HEK293 (cell line): ENCODE data around the gene PRRG3.

Experiments used
- CTCF ChIA-PET: fragments of 350-600 bp; formaldehyde crosslinking; extraction: SDS; loops from one replicate; lab custom pipeline; 2021; ENCODE audit warnings: antibody characterized with exemption; lab: Yijun Ruan, JAX
- POLR2A ChIA-PET: fragments of 300-600 bp; formaldehyde crosslinking; extraction: SDS; loops from one replicate; lab custom pipeline; 2020; ENCODE audit warnings: antibody characterized with exemption, inconsistent platforms; lab: Yijun Ruan, JAX
- H3K27ac ChIP-seq: fragments of 200-500 bp; sonication (Bioruptor generic); 2 replicates; pipeline ENCODE4 v1.5.1; 2014; ENCODE audit warnings: low read depth, low read length, control low read depth, inconsistent platforms; ENCODE audit errors: extremely low read depth
- H3K36me3 ChIP-seq, 2 experiments: fragments of 200-500 bp in 1 of 2; sonication (Bioruptor generic) in 1 of 2; 1 replicate in 1 of 2; 2 replicates in 1 of 2; pipeline ENCODE4 v1.5.1; 2014 to 2017; ENCODE audit warnings: inconsistent platforms in 2 of 2, low read length in 2 of 2; ENCODE audit not compliant: control insufficient read depth in 2 of 2, insufficient read depth in 1 of 2
- H3K4me1 ChIP-seq: fragments of 200-500 bp; sonication (Bioruptor generic); 2 replicates; pipeline ENCODE4 v1.5.1; 2014; ENCODE audit warnings: mild to moderate bottlenecking, low read length, inconsistent platforms; ENCODE audit not compliant: control insufficient read depth, insufficient read depth
- H3K4me3 ChIP-seq: 2 replicates; pipeline ENCODE4 v1.5.1; 2011; ENCODE audit warnings: low read depth, mild to moderate bottlenecking, control low read depth, low read length, moderate library complexity
- H3K9me3 ChIP-seq: fragments of 200-500 bp; sonication (Bioruptor generic); 2 replicates; pipeline ENCODE4 v1.5.1; 2014; ENCODE audit warnings: low read depth, low read length, inconsistent platforms; ENCODE audit not compliant: control insufficient read depth, insufficient read depth
- MZF1 ChIP-seq: fragments of 450-650 bp; formaldehyde crosslinking; IDR thresholded peaks from 2 replicates; pipeline ENCODE4 v1.5.1; 2017; ENCODE audit warnings: missing biosample characterization, missing genetic modification characterization, borderline replicate concordance
- PRDM4 ChIP-seq: fragments of 450-650 bp; formaldehyde crosslinking; IDR thresholded peaks from 2 replicates; pipeline ENCODE4 v1.5.1; 2017; ENCODE audit warnings: missing biosample characterization, missing genetic modification characterization
- SP2 ChIP-seq: fragments of 450-650 bp; formaldehyde crosslinking; IDR thresholded peaks from 2 replicates; pipeline ENCODE4 v1.5.1; 2016; ENCODE audit warnings: missing biosample characterization, missing genetic modification characterization
- TCF7L2 ChIP-seq: IDR thresholded peaks from 2 replicates; pipeline ENCODE4 v1.6.1; 2011; ENCODE audit warnings: low read depth, mild to moderate bottlenecking, inconsistent platforms, low read length, moderate library complexity, borderline replicate concordance
- TRIM28 ChIP-seq: IDR thresholded peaks from 2 replicates; pipeline ENCODE4 v1.6.1; 2011; ENCODE audit warnings: low read length, control low read depth, borderline replicate concordance
- ZFP3 ChIP-seq: fragments of 450-650 bp; formaldehyde crosslinking; IDR thresholded peaks from 2 replicates; pipeline ENCODE4 v1.5.1; 2016; ENCODE audit warnings: low read depth, missing biosample characterization, missing genetic modification characterization
- ZNF10 ChIP-seq: fragments of 450-650 bp; formaldehyde crosslinking; IDR thresholded peaks from 2 replicates; pipeline ENCODE4 v1.5.1; 2017; ENCODE audit warnings: missing biosample characterization, missing genetic modification characterization
- ZNF16 ChIP-seq: fragments of 450-650 bp; formaldehyde crosslinking; IDR thresholded peaks from 2 replicates; pipeline ENCODE4 v1.5.1; 2016; ENCODE audit warnings: low read depth, missing biosample characterization, missing genetic modification characterization
- ZNF169 ChIP-seq: fragments of 450-650 bp; formaldehyde crosslinking; IDR thresholded peaks from 2 replicates; pipeline ENCODE4 v1.5.1; 2016; ENCODE audit warnings: missing biosample characterization, missing genetic modification characterization
- ZNF174 ChIP-seq: fragments of 450-650 bp; formaldehyde crosslinking; IDR thresholded peaks from 2 replicates; pipeline ENCODE4 v1.5.0; 2017; ENCODE audit warnings: missing biosample characterization, mild to moderate bottlenecking, missing genetic modification characterization
- ZNF184 ChIP-seq: fragments of 450-650 bp; IDR thresholded peaks from 2 replicates; pipeline ENCODE4 v1.5.1; 2018; ENCODE audit warnings: missing biosample characterization, mild to moderate bottlenecking, missing genetic modification characterization
- ZNF214 ChIP-seq: fragments of 450-650 bp; formaldehyde crosslinking; IDR thresholded peaks from 2 replicates; pipeline ENCODE4 v1.5.1; 2017; ENCODE audit warnings: missing biosample characterization, mild to moderate bottlenecking, missing genetic modification characterization, borderline replicate concordance
- ZNF274 ChIP-seq, 2 experiments: fragments of 200-500 bp in 1 of 2; fragments of 450-650 bp in 1 of 2; sonication (Bioruptor generic) in 1 of 2; formaldehyde crosslinking in 1 of 2; IDR thresholded peaks; 2 replicates each; pipeline versions ENCODE4 v1.5.1 to v1.6.1; 2014 to 2016; ENCODE audit warnings: borderline replicate concordance in 1 of 2, inconsistent platforms in 1 of 2, low read length in 1 of 2, missing biosample characterization in 1 of 2, missing genetic modification characterization in 1 of 2
- ZNF354C ChIP-seq: fragments of 450-650 bp; formaldehyde crosslinking; IDR thresholded peaks from 2 replicates; pipeline ENCODE4 v1.5.1; 2016; ENCODE audit warnings: missing biosample characterization, missing genetic modification characterization, low read depth, borderline replicate concordance
- ZNF426 ChIP-seq: fragments of 450-650 bp; formaldehyde crosslinking; IDR thresholded peaks from 2 replicates; pipeline ENCODE4 v1.5.1; 2017; ENCODE audit warnings: missing biosample characterization, missing genetic modification characterization, mild to moderate bottlenecking, inconsistent platforms, moderate library complexity
- ZNF433 ChIP-seq: fragments of 450-650 bp; formaldehyde crosslinking; IDR thresholded peaks from 2 replicates; pipeline ENCODE4 v1.5.1; 2016; ENCODE audit warnings: missing biosample characterization, missing genetic modification characterization, low read depth
- ZNF513 ChIP-seq: fragments of 450-650 bp; IDR thresholded peaks from 2 replicates; pipeline ENCODE4 v1.5.1; 2018; ENCODE audit warnings: missing biosample characterization, missing genetic modification characterization
- ZNF548 ChIP-seq: fragments of 450-650 bp; formaldehyde crosslinking; IDR thresholded peaks from 2 replicates; pipeline ENCODE4 v1.5.1; 2016; ENCODE audit warnings: missing biosample characterization, missing genetic modification characterization
- ZNF785 ChIP-seq: fragments of 450-650 bp; formaldehyde crosslinking; IDR thresholded peaks from 2 replicates; pipeline ENCODE4 v1.5.1; 2016; ENCODE audit warnings: missing biosample characterization, missing genetic modification characterization
- TF ChIP-seq, protein P1 (sequence below): fragments of 450-650 bp; formaldehyde crosslinking; IDR thresholded peaks from 2 replicates; pipeline ENCODE4 v1.5.1; 2016; ENCODE audit warnings: missing biosample characterization, missing genetic modification characterization
- TF ChIP-seq, protein P2 (sequence below): fragments of 450-650 bp; formaldehyde crosslinking; IDR thresholded peaks from 2 replicates; pipeline ENCODE4 v1.5.1; 2016; ENCODE audit warnings: missing biosample characterization, missing genetic modification characterization

The PRRG3 gene

DNA sequence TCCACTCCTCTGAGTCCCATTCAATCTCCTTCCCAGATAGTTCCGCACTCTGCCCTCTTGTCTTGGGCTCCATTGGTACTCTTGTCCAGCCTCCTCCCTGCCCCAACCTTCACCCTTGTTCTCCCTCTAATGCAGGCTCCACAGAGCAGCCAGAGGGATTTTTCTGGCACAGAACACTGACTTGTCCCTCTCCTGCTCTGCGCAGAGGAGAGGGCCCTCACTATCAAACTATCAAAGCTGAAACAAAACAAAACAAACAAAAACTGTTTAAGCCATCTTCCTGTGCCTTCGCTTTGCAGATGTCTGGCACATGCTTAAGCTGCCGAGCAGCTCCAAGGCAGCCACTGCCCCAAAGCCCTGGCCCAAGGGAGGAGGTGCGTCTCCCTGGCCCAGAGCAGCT lies 42.2 kb downstream of the PRRG3 start:
- TF ChIP-seq ZNF426 (tag by site-specific recombination) (no peak), ZNF548 (tag by site-specific recombination) (no peak), ZNF785 (no peak)
- TF ChIP-seq, protein P1, sequence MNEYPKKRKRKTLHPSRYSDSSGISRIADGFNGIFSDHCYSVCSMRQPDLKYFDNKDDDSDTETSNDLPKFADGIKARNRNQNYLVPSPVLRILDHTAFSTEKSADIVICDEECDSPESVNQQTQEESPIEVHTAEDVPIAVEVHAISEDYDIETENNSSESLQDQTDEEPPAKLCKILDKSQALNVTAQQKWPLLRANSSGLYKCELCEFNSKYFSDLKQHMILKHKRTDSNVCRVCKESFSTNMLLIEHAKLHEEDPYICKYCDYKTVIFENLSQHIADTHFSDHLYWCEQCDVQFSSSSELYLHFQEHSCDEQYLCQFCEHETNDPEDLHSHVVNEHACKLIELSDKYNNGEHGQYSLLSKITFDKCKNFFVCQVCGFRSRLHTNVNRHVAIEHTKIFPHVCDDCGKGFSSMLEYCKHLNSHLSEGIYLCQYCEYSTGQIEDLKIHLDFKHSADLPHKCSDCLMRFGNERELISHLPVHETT (tag by site-specific recombination), result no peak
- TF ChIP-seq, all 188 proteins: peak for 0
- Histone ChIP-seq H3K4me3 (no peak overlapping the region), H3K9me3 (no peaks in the 10 kb centered on the region), H3K27ac (no peak overlapping the region), H3K4me1 (no peaks in the 10 kb centered on the region), H3K36me3 (no peaks in the 10 kb centered on the region)
- POLR2A ChIA-PET, result no interaction called here
- CTCF ChIA-PET, result interaction anchor here (0.6 to 0.7 kb wide), 2 partner anchors 13 to 1997 kb away, joined by 3 to 4 read pairs; no protein-coding TSS in a partner anchor

- POLR2A ChIA-PET, result no interaction called here
- Histone ChIP-seq H3K27ac (no peak overlapping the region), H3K4me1 (no peaks in the 10 kb centered on the region), H3K9me3 (no peaks in the 10 kb centered on the region), H3K4me3 (no peak overlapping the region), H3K36me3 (no peaks in the 10 kb centered on the region)
- CTCF ChIA-PET, result interaction anchor here (1.0 kb wide), 1 partner anchor 11 kb away, joined by 4 read pairs; no protein-coding TSS in a partner anchor
- TF ChIP-seq, protein P2, sequence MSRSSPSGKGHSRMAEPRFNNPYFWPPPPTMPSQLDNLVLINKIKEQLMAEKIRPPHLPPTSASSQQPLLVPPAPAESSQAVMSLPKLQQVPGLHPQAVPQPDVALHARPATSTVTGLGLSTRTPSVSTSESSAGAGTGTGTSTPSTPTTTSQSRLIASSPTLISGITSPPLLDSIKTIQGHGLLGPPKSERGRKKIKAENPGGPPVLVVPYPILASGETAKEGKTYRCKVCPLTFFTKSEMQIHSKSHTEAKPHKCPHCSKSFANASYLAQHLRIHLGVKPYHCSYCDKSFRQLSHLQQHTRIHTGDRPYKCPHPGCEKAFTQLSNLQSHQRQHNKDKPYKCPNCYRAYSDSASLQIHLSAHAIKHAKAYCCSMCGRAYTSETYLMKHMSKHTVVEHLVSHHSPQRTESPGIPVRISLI (tag by site-specific recombination), result no peak
- TF ChIP-seq SP2 (no peak), ZNF169 (tag by site-specific recombination) (no peak), ZNF426 (tag by site-specific recombination) (no peak), MZF1 (tag by site-specific recombination) (no peak), ZNF354C (tag by site-specific recombination) (no peak)
Observed at GRCh38 chrX:151738751-151739150, 43.5 kb downstream of the PRRG3 start.

DNA sequence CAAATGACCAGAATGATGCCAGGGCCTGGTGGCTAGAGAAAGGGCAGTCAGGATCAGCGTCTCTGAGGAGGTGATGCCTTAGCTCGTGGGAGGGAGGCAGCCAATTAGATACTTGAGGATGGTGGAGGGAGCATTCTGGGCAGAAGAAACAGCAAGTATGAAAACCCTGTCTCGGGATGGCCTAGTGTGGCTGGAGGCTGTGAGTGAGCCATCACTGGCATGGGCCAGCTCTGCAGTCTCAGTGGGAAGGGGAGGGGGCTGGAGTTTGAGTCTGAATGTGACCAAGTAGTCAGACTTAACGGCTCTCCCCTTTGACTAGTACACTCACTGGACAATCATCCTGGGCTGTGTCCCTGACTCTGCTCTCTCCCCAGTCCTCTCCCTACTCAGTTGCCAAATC lies 46.3 kb downstream of the PRRG3 start:
- POLR2A ChIA-PET, result no interaction called here
- no peaks in the 10 kb centered on the region for H3K4me1 ChIP-seq
- H3K9me3 ChIP-seq, result no peaks in the 10 kb centered on the region
- CTCF ChIA-PET, result no interaction called here
- TF ChIP-seq ZFP3, result no peak
- no peak for TF ChIP-seq ZNF10 (tag by site-specific recombination)
- no peak for TF ChIP-seq ZNF174
- no peak overlapping the region for H3K27ac ChIP-seq
- no peak overlapping the region for H3K4me3 ChIP-seq
- H3K36me3 ChIP-seq, result no peaks in the 10 kb centered on the region

- H3K36me3 ChIP-seq, result no peaks in the 10 kb centered on the region
- no peaks in the 10 kb centered on the region for H3K4me1 ChIP-seq
- H3K9me3 ChIP-seq, result no peaks in the 10 kb centered on the region
- POLR2A ChIA-PET, result no interaction called here
- CTCF ChIA-PET, result interaction anchor here (0.6 kb wide), 1 partner anchor 971 kb away, joined by 4 read pairs; no protein-coding TSS in a partner anchor
- no peak overlapping the region for H3K27ac ChIP-seq
- no peak overlapping the region for H3K4me3 ChIP-seq
- TF ChIP-seq ZNF184 (no peak), ZNF214 (tag by site-specific recombination) (no peak), ZNF433 (tag by site-specific recombination) (no peak), ZNF274 (IDR thresholded peaks at IDR 0.05; ENCODE audit: low read length) (no peak), ZNF274 (tag by site-specific recombination; IDR thresholded peaks at IDR 0.05; ENCODE audit: borderline replicate concordance) (no peak), TRIM28 (no peak), PRDM4 (no peak), TCF7L2 (no peak), ZNF513 (tag by site-specific recombination) (no peak), ZNF16 (tag by site-specific recombination) (no peak)
Observed at GRCh38 chrX:151742311-151742710, 47.1 kb downstream of the PRRG3 start.
